HG03442 (cell line): ENCODE measurements around the gene DOCK1.

Experiments used
- ATAC-seq: cut with Tn5 transposase; IDR thresholded peaks from one replicate; pipeline ENCODE4 v1.9.1; 2021; ENCODE audit warnings: mild to moderate bottlenecking, moderate library complexity; ENCODE audit not compliant: unreplicated experiment

The DOCK1 gene

GRCh38 chr10:127440371-127440770, 535.1 kb downstream of the DOCK1 start:
- no peak for ATAC-seq

GRCh38 chr10:127441350-127442219, 536.4 kb downstream of the DOCK1 start:
- ATAC-seq: no peak

- ATAC-seq: no peak
Measured at GRCh38 chr10:127442220-127442525, 536.9 kb downstream of the DOCK1 start.

- ATAC-seq: no peak
Measured at GRCh38 chr10:127444155-127444554, 538.9 kb downstream of the DOCK1 start.

- no peak for ATAC-seq
Measured at GRCh38 chr10:127447197-127447596, 542.0 kb downstream of the DOCK1 start.

GRCh38 chr10:127449490-127449889, 544.3 kb downstream of the DOCK1 start:
- no peak for ATAC-seq

GRCh38 chr10:127450644-127451043, 545.4 kb downstream of the DOCK1 start:
- no peak for ATAC-seq

GRCh38 chr10:127451628-127452027, 546.4 kb downstream of the DOCK1 start:
- no peak for ATAC-seq

- ATAC-seq: no peak
Measured at GRCh38 chr10:127452568-127452967, 547.3 kb downstream of the DOCK1 start.

GRCh38 chr10:127453706-127454105, 548.5 kb downstream of the DOCK1 start:
- ATAC-seq: no peak

GRCh38 chr10:127456122-127456521, 550.9 kb downstream of the DOCK1 start:
- ATAC-seq: no peak

GRCh38 chr10:127458016-127458810, 553.0 kb downstream of the DOCK1 start:
- no peak for ATAC-seq

GRCh38 chr10:127458829-127459228, 553.6 kb downstream of the DOCK1 start:
- no peak for ATAC-seq

GRCh38 chr10:127459918-127460317, 554.7 kb downstream of the DOCK1 start:
- no peak for ATAC-seq

- no peak for ATAC-seq
Measured at GRCh38 chr10:127462643-127463295, 557.5 kb downstream of the DOCK1 start.

GRCh38 chr10:127463548-127463947, 558.3 kb downstream of the DOCK1 start:
- ATAC-seq: no peak

GRCh38 chr10:127464561-127464960, 559.3 kb downstream of the DOCK1 start:
- ATAC-seq: no peak

GRCh38 chr10:127467811-127468210, 562.6 kb downstream of the DOCK1 start:
- no peak for ATAC-seq

GRCh38 chr10:127468632-127469031, 563.4 kb downstream of the DOCK1 start:
- no peak for ATAC-seq

- no peak for ATAC-seq
Measured at GRCh38 chr10:127470911-127471310, 565.7 kb downstream of the DOCK1 start.

- no peak for ATAC-seq
Measured at GRCh38 chr10:127472976-127473375, 567.7 kb downstream of the DOCK1 start.

- ATAC-seq: no peak
Measured at GRCh38 chr10:127474501-127474900, 569.3 kb downstream of the DOCK1 start.
